ENCODE measurements around the gene SMURF2. TPM values are rescaled to one million over a fixed set of nuclear protein-coding genes. Genes with fewer than 3 reads are reported as not detected.

SMURF2 gene
- total RNA-seq, 4 donors from 2014 or later: 18.4 to 92.0 (median 37.3) TPM

GRCh38 chr17:64627797-64628196 is 34.3 kb downstream of the SMURF2 start:
- Histone ChIP-seq H3K9me3 (no peaks in the 10 kb centered on the region), H3K27ac (no peak overlapping the region), H3K27me3 (no peaks in the 10 kb centered on the region), H3K4me3 (no peak overlapping the region), H3K36me3 (no peaks in the 10 kb centered on the region), H3K4me1 (no peaks in the 10 kb centered on the region)
- no peak for DNase-seq
- intact Hi-C loops (cut with DNase I; ENCODE audit: low total_unique reads): no loop called here
- TF ChIP-seq, protein P1, sequence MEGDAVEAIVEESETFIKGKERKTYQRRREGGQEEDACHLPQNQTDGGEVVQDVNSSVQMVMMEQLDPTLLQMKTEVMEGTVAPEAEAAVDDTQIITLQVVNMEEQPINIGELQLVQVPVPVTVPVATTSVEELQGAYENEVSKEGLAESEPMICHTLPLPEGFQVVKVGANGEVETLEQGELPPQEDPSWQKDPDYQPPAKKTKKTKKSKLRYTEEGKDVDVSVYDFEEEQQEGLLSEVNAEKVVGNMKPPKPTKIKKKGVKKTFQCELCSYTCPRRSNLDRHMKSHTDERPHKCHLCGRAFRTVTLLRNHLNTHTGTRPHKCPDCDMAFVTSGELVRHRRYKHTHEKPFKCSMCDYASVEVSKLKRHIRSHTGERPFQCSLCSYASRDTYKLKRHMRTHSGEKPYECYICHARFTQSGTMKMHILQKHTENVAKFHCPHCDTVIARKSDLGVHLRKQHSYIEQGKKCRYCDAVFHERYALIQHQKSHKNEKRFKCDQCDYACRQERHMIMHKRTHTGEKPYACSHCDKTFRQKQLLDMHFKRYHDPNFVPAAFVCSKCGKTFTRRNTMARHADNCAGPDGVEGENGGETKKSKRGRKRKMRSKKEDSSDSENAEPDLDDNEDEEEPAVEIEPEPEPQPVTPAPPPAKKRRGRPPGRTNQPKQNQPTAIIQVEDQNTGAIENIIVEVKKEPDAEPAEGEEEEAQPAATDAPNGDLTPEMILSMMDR (IDR thresholded peaks at IDR 0.05): no peak
- no peak for TF ChIP-seq POLR2A (IDR thresholded peaks at IDR 0.05)

GRCh38 chr17:64626827-64627226 is 35.3 kb downstream of the SMURF2 start:
- H3K36me3 ChIP-seq: no peaks in the 10 kb centered on the region
- TF ChIP-seq POLR2A (IDR thresholded peaks at IDR 0.05): no peak
- TF ChIP-seq, protein P1 (IDR thresholded peaks at IDR 0.05): no peak
- no peaks in the 10 kb centered on the region for H3K9me3 ChIP-seq
- no peak for DNase-seq
- no peak overlapping the region for H3K27ac ChIP-seq
- H3K4me3 ChIP-seq: no peak overlapping the region
- H3K4me1 ChIP-seq: no peaks in the 10 kb centered on the region
- intact Hi-C loops (cut with DNase I; ENCODE audit: low total_unique reads): no loop called here
- no peaks in the 10 kb centered on the region for H3K27me3 ChIP-seq

GRCh38 chr17:64625541-64625940 is 36.6 kb downstream of the SMURF2 start:
- intact Hi-C loops (cut with DNase I; ENCODE audit: low total_unique reads): no loop called here
- no peaks in the 10 kb centered on the region for H3K9me3 ChIP-seq
- no peak for TF ChIP-seq POLR2A (IDR thresholded peaks at IDR 0.05)
- TF ChIP-seq, protein P1 (IDR thresholded peaks at IDR 0.05): no peak
- no peak overlapping the region for H3K27ac ChIP-seq
- no peaks in the 10 kb centered on the region for H3K27me3 ChIP-seq
- H3K4me3 ChIP-seq: no peak overlapping the region
- H3K36me3 ChIP-seq: no peaks in the 10 kb centered on the region
- no peaks in the 10 kb centered on the region for H3K4me1 ChIP-seq
- no peak for DNase-seq

- Histone ChIP-seq H3K27ac (no peak overlapping the region), H3K4me1 (no peaks in the 10 kb centered on the region), H3K4me3 (no peak overlapping the region), H3K9me3 (no peaks in the 10 kb centered on the region), H3K36me3 (no peaks in the 10 kb centered on the region), H3K27me3 (no peaks in the 10 kb centered on the region)
- DNase-seq: no peak
- TF ChIP-seq, protein P1 (IDR thresholded peaks at IDR 0.05): no peak
- no peak for TF ChIP-seq POLR2A (IDR thresholded peaks at IDR 0.05)
- intact Hi-C loops (cut with DNase I; ENCODE audit: low total_unique reads): no loop called here
Measured at GRCh38 chr17:64622931-64623654, 39.0 kb downstream of the SMURF2 start.

DNA sequence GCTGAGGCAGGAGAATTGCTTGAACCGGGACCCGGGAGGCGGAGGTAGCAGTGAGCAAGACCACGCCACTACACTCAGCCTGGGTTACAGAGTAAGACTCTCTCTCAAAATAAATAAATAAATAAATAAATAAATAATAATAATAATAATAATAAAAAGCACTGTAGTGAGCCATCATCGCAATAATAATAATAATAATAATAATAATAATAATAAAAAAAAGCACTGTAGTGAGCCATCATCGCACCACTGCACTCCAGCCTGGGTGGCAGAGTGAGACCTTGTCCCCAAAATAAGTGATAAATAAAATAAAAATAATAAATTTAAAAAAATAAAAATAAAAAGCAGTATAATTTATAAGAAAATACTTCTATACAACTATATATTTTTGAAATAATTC is 40.3 kb downstream of the SMURF2 start:
- intact Hi-C loops (cut with DNase I; ENCODE audit: low total_unique reads): no loop called here
- no peaks in the 10 kb centered on the region for H3K4me1 ChIP-seq
- H3K36me3 ChIP-seq: no peaks in the 10 kb centered on the region
- no peaks in the 10 kb centered on the region for H3K9me3 ChIP-seq
- DNase-seq: no peak
- H3K27me3 ChIP-seq: no peaks in the 10 kb centered on the region
- H3K4me3 ChIP-seq: no peak overlapping the region
- H3K27ac ChIP-seq: no peak overlapping the region
- TF ChIP-seq, protein P1 (IDR thresholded peaks at IDR 0.05): no peak
- TF ChIP-seq POLR2A (IDR thresholded peaks at IDR 0.05): no peak

Measured in uterus (tissue), 4 donors.